HG02870 (cell line): ENCODE data around the gene FICD.
"Not testable (repeated sequence)": the region's sequence is repeated elsewhere in the genome, so short reads cannot be mapped to it uniquely, and the experiment has no call there.

ENCODE experiments used
- ATAC-seq: cut with Tn5 transposase; IDR thresholded peaks from one replicate; pipeline ENCODE4 v1.9.1; 2021; ENCODE audit warnings: mild to moderate bottlenecking, moderate library complexity; ENCODE audit not compliant: unreplicated experiment

FICD gene

GRCh38 chr12:108531929-108532848, 17.1 kb downstream of the FICD start:
- ATAC-seq = no peak

- no peak for ATAC-seq
These were observed 23.1 kb downstream of the FICD start for GRCh38 chr12:108538146-108538545.

DNA sequence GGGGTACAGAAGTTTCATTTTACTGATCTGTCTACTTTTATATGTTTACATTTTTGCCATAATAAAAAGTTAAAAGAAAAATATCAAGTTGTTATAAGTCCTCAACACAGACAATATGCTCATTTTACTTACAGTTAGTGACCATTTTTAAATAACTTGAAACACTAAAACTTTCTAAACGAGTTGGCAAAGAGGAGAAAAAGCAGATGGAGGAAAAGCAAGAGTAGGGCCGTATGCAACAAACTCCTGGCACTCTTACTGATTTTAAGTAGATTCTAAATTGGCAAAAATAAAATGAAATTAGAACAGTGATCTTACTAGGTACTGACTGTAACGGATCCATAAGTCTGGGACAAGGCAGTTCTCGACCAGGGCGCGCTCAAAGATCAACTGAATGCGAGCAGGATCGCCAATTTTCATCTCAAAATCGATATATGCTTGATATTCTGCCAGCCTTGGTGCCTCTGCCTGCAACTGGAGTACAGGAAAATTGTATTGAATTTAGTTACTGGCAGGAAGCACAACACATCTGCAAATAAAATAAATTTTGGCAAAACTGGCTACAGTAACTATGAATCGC, 23.6 kb downstream of the FICD start:
- no peak for ATAC-seq

DNA sequence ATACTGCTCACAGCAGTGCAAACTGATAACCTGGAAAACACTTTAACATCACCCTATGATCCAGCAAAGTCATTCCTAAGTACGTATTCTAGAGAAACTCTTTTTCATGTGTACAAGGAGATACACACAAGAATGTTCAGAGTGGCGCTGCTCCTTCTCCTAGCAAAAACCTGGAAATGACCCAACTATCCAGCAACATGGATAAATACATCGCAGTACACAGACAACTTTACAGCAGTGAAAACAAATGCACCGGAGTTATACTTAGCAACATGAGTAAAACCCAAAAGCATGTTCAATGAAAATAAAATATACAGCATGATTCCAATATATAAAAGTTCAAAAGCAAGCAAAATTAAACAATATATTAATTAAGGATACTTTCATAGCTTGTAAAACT, 27.2 kb downstream of the FICD start:
- ATAC-seq = no peak

DNA sequence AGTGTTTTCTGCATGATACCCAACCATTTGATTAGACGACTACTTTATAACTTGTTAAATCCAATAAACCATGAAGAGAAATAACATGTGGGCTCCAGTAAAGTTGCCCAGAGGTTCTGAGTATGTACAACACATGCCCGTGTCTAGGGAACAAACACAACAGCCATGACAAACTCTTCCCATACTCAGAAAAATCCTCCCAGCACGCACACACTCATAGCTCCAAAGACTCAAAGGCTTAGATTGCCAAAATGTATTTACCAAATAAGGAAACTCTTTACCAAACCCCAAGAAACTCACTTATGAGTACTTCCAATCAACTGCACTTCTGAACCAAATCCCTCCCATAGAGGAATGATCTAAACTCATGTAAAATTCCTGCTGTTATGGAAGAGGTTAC, 28.6 kb downstream of the FICD start:
- no peak for ATAC-seq

- ATAC-seq = no peak
These were observed 32.6 kb downstream of the FICD start for GRCh38 chr12:108547686-108548085.

- no peak for ATAC-seq
These were observed 34.0 kb downstream of the FICD start for GRCh38 chr12:108548954-108549521.

GRCh38 chr12:108551535-108551934, 36.5 kb downstream of the FICD start:
- no peak for ATAC-seq

DNA sequence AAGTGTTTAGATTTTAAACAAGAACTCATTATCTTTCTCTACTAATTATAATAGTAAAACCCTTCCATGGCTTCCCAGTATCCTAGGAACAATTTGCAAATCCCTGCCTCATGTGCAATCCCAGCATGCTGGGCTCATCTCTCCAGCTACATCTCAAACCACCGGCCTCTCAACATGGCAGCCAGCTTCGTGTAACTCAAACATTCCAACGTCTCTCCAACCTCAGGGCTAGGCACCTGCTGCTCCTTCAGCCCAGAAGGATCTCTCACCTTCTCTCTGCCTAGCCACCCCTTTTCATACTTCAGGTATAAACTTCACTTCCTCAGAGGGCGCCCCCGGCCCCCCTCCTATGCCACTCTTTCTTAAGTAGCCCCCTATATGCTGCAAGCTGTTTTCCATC, 38.7 kb downstream of the FICD start:
- no peak for ATAC-seq

DNA sequence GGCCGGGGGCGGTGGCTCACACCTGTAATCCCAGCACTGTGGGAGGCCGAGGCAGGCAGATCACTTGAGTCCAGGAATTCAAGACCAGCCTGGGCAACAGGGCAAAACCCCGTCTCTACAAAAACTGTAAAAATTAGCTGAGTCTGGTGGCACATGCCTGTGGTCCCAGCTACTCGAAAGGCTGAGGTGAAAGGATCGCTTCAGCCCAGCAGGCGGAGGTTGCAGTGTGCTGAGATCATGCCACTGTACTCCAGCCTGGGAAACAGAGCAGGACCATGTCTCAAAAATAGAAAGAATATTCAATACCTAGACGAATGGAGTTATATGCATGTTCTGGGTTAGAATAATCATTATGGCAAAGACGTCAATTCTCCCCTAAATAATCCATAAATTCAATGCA, 40.3 kb downstream of the FICD start:
- not testable (repeated sequence) for ATAC-seq

DNA sequence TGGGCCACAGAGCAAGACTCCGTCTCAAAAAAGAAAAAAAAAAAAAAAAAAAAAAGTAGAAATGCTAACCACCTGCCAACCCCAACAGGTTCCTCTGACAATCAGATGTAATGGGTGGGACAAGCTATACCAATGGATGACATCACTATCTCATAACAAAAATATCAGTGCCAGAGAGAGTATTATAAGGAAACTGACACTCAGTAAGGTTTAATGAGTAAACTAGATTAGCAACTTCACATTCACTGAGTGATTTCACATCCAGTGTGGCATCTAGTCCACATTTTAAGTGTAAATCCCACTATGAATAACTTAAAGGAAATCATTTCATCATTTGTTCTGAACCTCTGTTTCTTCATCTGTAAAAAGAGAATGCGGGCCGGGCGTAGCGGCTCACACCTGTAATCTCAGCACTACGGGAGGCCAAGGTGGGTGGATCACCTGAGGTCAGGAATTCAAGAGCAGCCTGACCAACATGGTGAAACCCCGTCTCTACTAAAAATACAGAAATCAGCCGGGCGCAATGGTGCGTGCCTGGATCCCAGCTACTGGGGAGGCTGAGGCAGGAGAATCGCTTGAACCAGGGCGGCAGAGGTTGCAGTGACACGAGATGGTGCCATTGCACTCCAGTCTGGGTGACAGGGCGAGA, 44.1 kb downstream of the FICD start:
- ATAC-seq = no peak

DNA sequence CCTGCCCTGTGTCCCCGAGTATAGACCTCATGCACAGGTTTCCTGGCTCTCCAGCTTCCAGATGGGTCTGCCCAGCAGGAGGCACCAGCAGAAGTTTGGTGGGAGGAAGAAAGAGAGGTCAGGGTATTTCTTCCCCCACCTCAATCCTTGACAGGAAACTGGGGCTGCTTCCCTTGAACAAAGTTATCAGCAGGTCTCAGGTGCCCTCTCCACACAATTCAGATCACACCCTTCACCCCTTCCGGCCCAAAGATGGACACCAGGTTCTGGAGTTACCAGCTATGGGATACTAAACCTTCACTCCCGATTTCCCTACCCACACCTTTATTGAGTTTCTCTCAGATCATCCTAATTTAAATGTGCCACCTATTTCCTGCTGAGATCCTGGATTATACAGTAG, 44.7 kb downstream of the FICD start:
- ATAC-seq = no peak

DNA sequence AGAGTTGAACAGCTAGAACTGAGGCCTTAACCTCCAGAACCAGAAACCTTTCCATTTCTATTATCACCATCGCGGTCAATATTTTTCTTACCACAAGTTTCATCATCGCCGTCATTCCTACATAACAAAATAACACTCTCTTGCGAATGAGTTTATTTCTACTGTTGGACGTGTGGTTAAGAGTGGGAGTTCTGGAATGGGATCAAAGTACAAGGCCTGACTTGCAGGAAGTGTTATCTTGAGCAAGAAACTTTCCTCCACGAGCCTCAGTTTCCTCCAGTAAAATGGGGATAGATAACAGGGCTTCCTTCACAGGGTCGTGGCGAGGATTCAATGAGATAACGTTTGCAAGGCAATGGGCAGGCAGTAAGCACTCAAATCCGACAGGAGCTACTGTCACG, 45.2 kb downstream of the FICD start:
- no peak for ATAC-seq

DNA sequence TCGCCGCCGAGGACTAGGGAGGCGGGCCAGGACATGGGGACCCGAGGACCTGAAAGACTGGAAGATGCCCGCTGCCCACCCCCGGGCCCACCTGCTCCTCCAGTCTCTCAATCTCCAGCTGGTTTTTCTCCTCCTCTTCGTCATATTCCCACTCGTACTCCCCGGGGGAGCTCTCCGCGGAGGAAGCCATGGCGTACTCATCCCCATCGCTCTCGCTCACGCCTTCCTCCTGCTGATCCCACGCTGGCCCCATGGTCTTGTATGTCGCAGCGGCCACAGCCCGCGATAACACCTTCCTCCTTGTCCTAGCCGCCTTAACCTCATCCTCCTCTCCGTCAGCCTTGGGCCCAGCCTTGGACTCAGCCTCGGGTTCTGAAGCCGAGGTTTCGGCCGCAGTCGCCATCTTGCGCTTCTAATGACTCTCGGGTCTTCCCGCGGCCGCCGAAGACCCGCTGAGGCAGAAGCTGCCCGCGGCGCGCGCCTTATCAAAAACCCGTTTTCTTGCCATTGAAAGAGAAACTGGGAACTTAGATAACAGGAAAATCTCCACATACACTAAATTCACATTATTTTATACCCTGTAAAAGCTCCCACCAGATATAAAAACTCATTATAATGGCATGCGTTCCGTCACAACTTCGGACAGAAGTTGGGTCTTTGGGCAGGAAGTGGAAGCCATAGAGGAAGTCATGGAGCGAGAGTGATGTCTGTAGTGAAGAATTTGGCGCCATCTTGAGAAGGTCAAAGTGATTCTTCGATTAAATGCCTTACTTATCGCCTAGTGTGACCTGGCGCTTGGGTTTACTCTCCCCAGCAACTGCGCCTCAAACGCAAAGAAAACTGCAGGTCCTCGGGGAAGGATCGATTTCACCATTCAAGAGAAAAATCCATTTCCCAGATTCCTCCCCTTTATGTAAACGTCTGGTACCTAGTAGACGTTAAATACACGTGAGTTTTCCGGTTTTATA, 46.0 kb downstream of the FICD start, which contains the start of gene SART3:
SART3 (minus strand) TSS at position 422 of the 968 bp plus-strand sequence; CDS start at position 403, 19 bp downstream.
- ATAC-seq = peak; percentile 42

GRCh38 chr12:108561852-108562347, 46.8 kb downstream of the FICD start:
- peak; percentile 4 for ATAC-seq

- ATAC-seq = peak; percentile 63
These were observed 47.5 kb downstream of the FICD start, which contains the start of gene ISCU for GRCh38 chr12:108562348-108563135. TSS of gene ISCU (plus strand) at chr12:108562596. CDS start at chr12:108562623, 27 bp downstream.

- ATAC-seq = peak; percentile 28
These were observed 48.2 kb downstream of the FICD start for GRCh38 chr12:108563136-108563803.

DNA sequence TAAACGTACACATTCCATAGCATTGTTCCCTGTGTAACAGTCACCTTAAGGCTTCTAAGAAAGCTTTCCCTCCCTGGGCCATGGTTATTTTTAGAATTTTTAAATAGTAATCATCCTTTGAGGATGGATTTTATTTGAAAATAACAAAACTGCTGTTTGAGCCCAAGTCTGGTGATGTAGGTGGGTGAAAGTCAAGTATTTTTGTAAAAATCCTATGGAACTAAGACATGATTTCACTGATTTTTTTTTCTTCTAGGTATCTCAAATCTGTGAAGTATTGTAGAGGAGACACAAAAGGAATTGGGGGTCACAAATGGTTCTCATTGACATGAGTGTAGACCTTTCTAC, 48.7 kb downstream of the FICD start:
- no peak for ATAC-seq

DNA sequence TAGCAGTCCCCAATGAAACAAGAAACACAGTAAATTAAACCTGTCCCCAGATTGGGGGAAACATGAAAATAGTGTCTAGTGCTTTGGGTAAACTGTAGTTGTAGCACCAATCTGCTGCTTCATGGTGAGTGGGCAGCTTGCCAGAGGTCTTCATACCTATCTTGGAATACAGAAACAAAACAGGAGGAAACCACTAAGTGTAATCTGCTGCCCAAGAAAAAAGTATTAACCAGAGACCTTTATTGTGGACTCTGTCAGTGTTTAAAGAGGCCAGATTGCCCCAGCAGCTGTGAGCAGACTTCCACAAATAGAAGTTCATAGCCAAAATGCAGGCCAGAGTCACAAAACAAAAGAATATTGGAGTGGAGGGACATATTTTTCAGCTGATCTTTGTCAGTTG, 49.6 kb downstream of the FICD start:
- no peak for ATAC-seq
